IgD-negative memory B cell (primary cell): ENCODE data around the gene CFAP300. TPM values are rescaled to one million over a fixed set of nuclear protein-coding genes. Genes with fewer than 3 reads are reported as not detected.

Experiments used
- H3K27ac Mint-ChIP-seq, 3 donors: one replicate each; pipeline ENCODE4 v1.8.0; 2020 to 2022; ENCODE audit warnings: mild to moderate bottlenecking in 3 of 3, mixed read lengths in 3 of 3, moderate library complexity in 1 of 3
- H3K27me3 Mint-ChIP-seq: one replicate; pipeline ENCODE4 v1.8.0; 2021; ENCODE audit warnings: mixed read lengths
- H3K36me3 Mint-ChIP-seq: one replicate; pipeline ENCODE4 v1.8.0; 2020; ENCODE audit warnings: mild to moderate bottlenecking, mixed read lengths
- H3K4me1 Mint-ChIP-seq, 3 donors: one replicate each; pipeline ENCODE4 v1.8.0; 2020 to 2022; ENCODE audit warnings: mixed read lengths in 3 of 3, mild to moderate bottlenecking in 1 of 3
- H3K4me3 Mint-ChIP-seq, 4 donors: one replicate each; pipeline ENCODE4 v1.8.0; 2020 to 2022; ENCODE audit warnings: mild to moderate bottlenecking in 4 of 4, mixed read lengths in 4 of 4, moderate library complexity in 3 of 4
- H3K9me3 Mint-ChIP-seq, 3 donors: one replicate each; pipeline ENCODE4 v1.8.0; 2020 to 2021; ENCODE audit warnings: mixed read lengths in 3 of 3, mild to moderate bottlenecking in 1 of 3
- polyA plus RNA-seq: library from polyadenylated mRNA; unstranded; fragments of 300-500 nt; fragmentation: Illumina TruSeq; gene quantifications from one replicate; pipeline ENCODE4 v1.2.3, GENCODE V29; 2021

Gene CFAP300
- not detected for polyA plus RNA-seq

GRCh38 chr11:102047305-102047924, at the start of gene CFAP300:
CFAP300 (plus strand) TSS chr11:102047437; CDS start chr11:102047471, 34 bp downstream.
- Mint-ChIP-seq H3K36me3 (no peaks in the 10 kb centered on the region), H3K9me3 (peaks cover 2 to 10% (median 4%) of the 10 kb centered on the region in 3 donors), H3K4me1 (peaks cover 0 to 8% (median 3%) of the 10 kb centered on the region in 3 donors), H3K4me3 (peak within 1 kb of the TSS in 3 of 4 donors; percentile 62 to 84 (median 76)), H3K27ac (no peak within 1 kb of the TSS), H3K27me3 (peaks cover 27% of the 10 kb centered on the region)

- H3K9me3 Mint-ChIP-seq: no peaks in the 10 kb centered on the region
Observed at GRCh38 chr11:102001657-102002338, 45.4 kb upstream of the CFAP300 start.

GRCh38 chr11:102004220-102004619, 43.0 kb upstream of the CFAP300 start:
- no peak overlapping the region for H3K4me3 Mint-ChIP-seq
- H3K9me3 Mint-ChIP-seq: no peaks in the 10 kb centered on the region
- H3K4me1 Mint-ChIP-seq: peaks cover 0 to 2% (median 1%) of the 10 kb centered on the region in 3 donors
- no peaks in the 10 kb centered on the region for H3K27me3 Mint-ChIP-seq
- peaks cover 3% of the 10 kb centered on the region for H3K36me3 Mint-ChIP-seq
- H3K27ac Mint-ChIP-seq: peak overlapping the region in 1 of 3 donors; percentile 35

More at GRCh38 chr11:102001657-102002338, 45.4 kb upstream of the CFAP300 start:
- H3K4me1 Mint-ChIP-seq: peaks cover 0 to 2% (median 1%) of the 10 kb centered on the region in 3 donors
- no peak overlapping the region for H3K27ac Mint-ChIP-seq
- H3K4me3 Mint-ChIP-seq: no peak overlapping the region
- H3K27me3 Mint-ChIP-seq: no peaks in the 10 kb centered on the region
- H3K36me3 Mint-ChIP-seq: peaks cover 4% of the 10 kb centered on the region

- no peaks in the 10 kb centered on the region for H3K27me3 Mint-ChIP-seq
- no peak overlapping the region for H3K27ac Mint-ChIP-seq
- H3K4me1 Mint-ChIP-seq: peaks cover 0 to 2% (median 1%) of the 10 kb centered on the region in 3 donors
- H3K4me3 Mint-ChIP-seq: no peak overlapping the region
- H3K36me3 Mint-ChIP-seq: no peaks in the 10 kb centered on the region
- H3K9me3 Mint-ChIP-seq: no peaks in the 10 kb centered on the region
Observed at GRCh38 chr11:102005306-102005705, 41.9 kb upstream of the CFAP300 start.

GRCh38 chr11:102006835-102007566, 40.2 kb upstream of the CFAP300 start:
- Mint-ChIP-seq H3K9me3 (no peaks in the 10 kb centered on the region), H3K27me3 (no peaks in the 10 kb centered on the region), H3K4me1 (peaks cover 0 to 2% (median 1%) of the 10 kb centered on the region in 3 donors), H3K36me3 (no peaks in the 10 kb centered on the region), H3K4me3 (no peak overlapping the region), H3K27ac (no peak overlapping the region)

- peaks cover 4% of the 10 kb centered on the region for H3K27me3 Mint-ChIP-seq
- H3K4me3 Mint-ChIP-seq: no peak overlapping the region
- H3K27ac Mint-ChIP-seq: no peak overlapping the region
- no peaks in the 10 kb centered on the region for H3K36me3 Mint-ChIP-seq
- peaks cover 0 to 2% (median 1%) of the 10 kb centered on the region in 3 donors for H3K4me1 Mint-ChIP-seq
- no peaks in the 10 kb centered on the region for H3K9me3 Mint-ChIP-seq
Observed at GRCh38 chr11:102007567-102008437, 39.4 kb upstream of the CFAP300 start.

- no peak overlapping the region for H3K27ac Mint-ChIP-seq
- H3K36me3 Mint-ChIP-seq: no peaks in the 10 kb centered on the region
- H3K9me3 Mint-ChIP-seq: peaks cover 0 to 3% (median 0%) of the 10 kb centered on the region in 3 donors
- H3K27me3 Mint-ChIP-seq: peaks cover 4% of the 10 kb centered on the region
- H3K4me3 Mint-ChIP-seq: no peak overlapping the region
- no peaks in the 10 kb centered on the region for H3K4me1 Mint-ChIP-seq
Observed at GRCh38 chr11:102010776-102011494, 36.3 kb upstream of the CFAP300 start.

GRCh38 chr11:102012946-102013345, 34.3 kb upstream of the CFAP300 start:
- no peak overlapping the region for H3K27ac Mint-ChIP-seq
- no peaks in the 10 kb centered on the region for H3K36me3 Mint-ChIP-seq
- H3K4me1 Mint-ChIP-seq: no peaks in the 10 kb centered on the region
- H3K9me3 Mint-ChIP-seq: peaks cover 0 to 3% (median 0%) of the 10 kb centered on the region in 3 donors
- peaks cover 4% of the 10 kb centered on the region for H3K27me3 Mint-ChIP-seq
- H3K4me3 Mint-ChIP-seq: no peak overlapping the region

- H3K27ac Mint-ChIP-seq: no peak overlapping the region
- peaks cover 4% of the 10 kb centered on the region for H3K27me3 Mint-ChIP-seq
- H3K4me1 Mint-ChIP-seq: no peaks in the 10 kb centered on the region
- no peaks in the 10 kb centered on the region for H3K36me3 Mint-ChIP-seq
- H3K4me3 Mint-ChIP-seq: no peak overlapping the region
- peaks cover 0 to 3% (median 0%) of the 10 kb centered on the region in 3 donors for H3K9me3 Mint-ChIP-seq
Observed at GRCh38 chr11:102014756-102015155, 32.5 kb upstream of the CFAP300 start.

GRCh38 chr11:102017026-102017425, 30.2 kb upstream of the CFAP300 start:
- no peak overlapping the region for H3K27ac Mint-ChIP-seq
- H3K4me3 Mint-ChIP-seq: no peak overlapping the region
- no peaks in the 10 kb centered on the region for H3K36me3 Mint-ChIP-seq
- peaks cover 0 to 3% (median 0%) of the 10 kb centered on the region in 3 donors for H3K9me3 Mint-ChIP-seq
- no peaks in the 10 kb centered on the region for H3K4me1 Mint-ChIP-seq
- H3K27me3 Mint-ChIP-seq: peaks cover 4% of the 10 kb centered on the region

- Mint-ChIP-seq H3K27ac (no peak overlapping the region), H3K36me3 (no peaks in the 10 kb centered on the region), H3K4me1 (no peaks in the 10 kb centered on the region), H3K9me3 (no peaks in the 10 kb centered on the region), H3K27me3 (peaks cover 11% of the 10 kb centered on the region), H3K4me3 (no peak overlapping the region)
Observed at GRCh38 chr11:102026217-102026616, 21.0 kb upstream of the CFAP300 start.

- Mint-ChIP-seq H3K27ac (no peak overlapping the region), H3K27me3 (peaks cover 11% of the 10 kb centered on the region), H3K36me3 (no peaks in the 10 kb centered on the region), H3K9me3 (no peaks in the 10 kb centered on the region), H3K4me3 (no peak overlapping the region), H3K4me1 (no peaks in the 10 kb centered on the region)
Observed at GRCh38 chr11:102026959-102027358, 20.3 kb upstream of the CFAP300 start.

GRCh38 chr11:102036757-102037156, 10.5 kb upstream of the CFAP300 start:
- peaks cover 0 to 3% (median 2%) of the 10 kb centered on the region in 3 donors for H3K9me3 Mint-ChIP-seq
- no peaks in the 10 kb centered on the region for H3K4me1 Mint-ChIP-seq
- H3K27me3 Mint-ChIP-seq: peaks cover 2% of the 10 kb centered on the region
- no peak overlapping the region for H3K27ac Mint-ChIP-seq
- H3K4me3 Mint-ChIP-seq: no peak overlapping the region
- H3K36me3 Mint-ChIP-seq: no peaks in the 10 kb centered on the region

- Mint-ChIP-seq H3K27ac (no peak overlapping the region), H3K27me3 (peaks cover 27% of the 10 kb centered on the region), H3K4me3 (peak overlapping the region in 1 of 4 donors; percentile 84), H3K9me3 (peaks cover 2 to 10% (median 4%) of the 10 kb centered on the region in 3 donors), H3K36me3 (no peaks in the 10 kb centered on the region), H3K4me1 (peaks cover 0 to 8% (median 3%) of the 10 kb centered on the region in 3 donors)
Observed at GRCh38 chr11:102046841-102047240, 396 bp upstream of the CFAP300 start.
